ENCODE results near the gene GH1.

GH1 gene

DNA sequence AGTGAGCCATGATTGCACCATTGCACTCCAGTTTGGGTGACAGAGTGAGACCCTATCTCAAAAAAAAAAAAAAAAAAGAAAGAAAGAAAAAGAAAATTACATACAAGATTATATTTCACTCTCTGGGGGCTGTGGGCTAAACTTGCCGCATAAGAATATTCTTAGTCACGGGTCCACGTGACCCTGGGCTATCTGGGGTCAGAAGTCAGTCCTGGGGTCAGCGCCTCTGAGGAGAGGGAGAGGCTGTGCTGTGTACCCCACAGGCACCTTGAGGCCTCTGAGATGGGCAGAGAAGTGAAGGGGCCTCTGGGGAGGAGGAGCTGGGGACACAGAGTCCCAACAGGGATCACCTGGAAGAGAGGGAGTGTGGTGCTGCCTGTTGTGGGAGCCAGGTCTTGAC, 19.3 kb upstream of the GH1 start:
- no peak for DNase-seq (ENCODE audit: low read depth in 2 of 2)
- H3K4me3 ChIP-seq (replicated peaks in 1 of 2; ENCODE audit: low read depth in 2 of 2, low read length in 2 of 2): no peak overlapping the region
- TF ChIP-seq CTCF (IDR thresholded peaks at IDR 0.05; ENCODE audit: low read depth, low read length): no peak

DNA sequence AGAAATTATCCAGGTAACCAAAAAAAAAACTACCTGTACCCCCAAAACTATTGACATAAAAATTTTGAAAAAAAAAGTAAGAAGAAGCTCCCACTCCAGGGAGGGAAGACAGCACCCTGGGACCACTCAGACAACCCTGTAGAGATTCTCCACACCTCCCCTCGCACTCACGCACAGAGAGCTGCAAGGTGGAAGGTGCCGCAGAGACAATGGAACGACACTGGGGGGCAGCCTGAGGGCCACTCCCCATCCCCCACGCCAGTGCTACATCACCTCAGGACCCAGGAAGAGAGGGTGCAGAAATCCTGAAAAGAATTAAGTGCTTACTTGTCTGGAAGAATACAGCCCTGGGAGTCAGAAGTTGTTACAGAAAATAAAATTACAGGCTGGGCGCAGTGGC, 18.7 kb upstream of the GH1 start:
- no peak for DNase-seq (ENCODE audit: low read depth in 2 of 2)
- no peak for TF ChIP-seq CTCF (IDR thresholded peaks at IDR 0.05; ENCODE audit: low read depth, low read length)
- no peak overlapping the region for H3K4me3 ChIP-seq (replicated peaks in 1 of 2; ENCODE audit: low read depth in 2 of 2, low read length in 2 of 2)

GRCh38 chr17:63934183-63935112, 15.8 kb upstream of the GH1 start:
- no peak for TF ChIP-seq CTCF (IDR thresholded peaks at IDR 0.05; ENCODE audit: low read depth, low read length)
- no peak overlapping the region for H3K4me3 ChIP-seq (replicated peaks in 1 of 2; ENCODE audit: low read depth in 2 of 2, low read length in 2 of 2)
- DNase-seq (ENCODE audit: low read depth in 2 of 2): no peak

GRCh38 chr17:63933598-63933997, 15.0 kb upstream of the GH1 start:
- no peak for DNase-seq (ENCODE audit: low read depth in 2 of 2)
- no peak overlapping the region for H3K4me3 ChIP-seq (replicated peaks in 1 of 2; ENCODE audit: low read depth in 2 of 2, low read length in 2 of 2)
- TF ChIP-seq CTCF (IDR thresholded peaks at IDR 0.05; ENCODE audit: low read depth, low read length): no peak

DNA sequence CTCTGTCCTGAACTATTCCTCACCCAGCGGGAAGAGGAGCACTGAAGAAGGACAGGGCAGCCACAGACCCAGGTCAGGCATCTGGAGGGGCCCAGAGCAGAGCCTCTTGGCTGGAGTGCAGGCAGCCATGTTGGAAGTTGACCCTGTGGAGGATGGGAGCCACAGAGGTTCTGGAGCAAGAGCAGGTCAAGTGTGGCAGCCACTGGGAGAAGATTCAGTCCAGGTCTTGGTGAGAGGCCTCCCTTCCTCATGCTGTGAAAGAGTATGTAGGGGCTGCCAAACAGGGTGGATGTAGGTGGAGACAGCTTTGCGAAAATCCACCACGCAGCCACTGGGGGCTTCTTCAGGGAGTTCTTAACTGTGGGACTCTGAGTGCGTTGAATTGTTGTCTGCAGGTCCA, 14.1 kb upstream of the GH1 start:
- DNase-seq (ENCODE audit: low read depth in 2 of 2): no peak
- H3K4me3 ChIP-seq (replicated peaks in 1 of 2; ENCODE audit: low read depth in 2 of 2, low read length in 2 of 2): no peak overlapping the region
- no peak for TF ChIP-seq CTCF (IDR thresholded peaks at IDR 0.05; ENCODE audit: low read depth, low read length)

- no peak for TF ChIP-seq CTCF (IDR thresholded peaks at IDR 0.05; ENCODE audit: low read depth, low read length)
- no peak within 1 kb of the TSS for H3K4me3 ChIP-seq (replicated peaks in 1 of 2; ENCODE audit: low read depth in 2 of 2, low read length in 2 of 2)
- no peak for DNase-seq (ENCODE audit: low read depth in 2 of 2)
Observed at GRCh38 chr17:63931981-63932561, 13.4 kb upstream of the GH1 start, which contains the start of gene CD79B. TSS of gene CD79B (minus strand) at chr17:63932331. CDS start at chr17:63932261, 70 bp downstream.
